GM12864 (cell line): ENCODE results near the gene LILRB1.
"Not testable (repeated sequence)": the region's sequence is repeated elsewhere in the genome, so short reads cannot be mapped to it uniquely, and the experiment has no call there.

Experiments used
- DNase-seq: peaks from one replicate; pipeline ENCODE4 v3.0.0-alpha.2; 2011; ENCODE audit warnings: low read depth
- H3K4me3 ChIP-seq: 2 replicates; pipeline ENCODE4 v1.5.1; 2011; ENCODE audit warnings: mild to moderate bottlenecking, low read depth, low read length, control low read depth
- CTCF ChIP-seq: IDR thresholded peaks from 2 replicates; pipeline ENCODE4 v1.5.1; 2011; ENCODE audit warnings: low read depth, mild to moderate bottlenecking, moderate library complexity, low read length, control low read depth, inconsistent platforms; ENCODE audit errors: missing control alignments

Gene LILRB1

GRCh38 chr19:54630782-54631181 lies 498 bp downstream of the LILRB1 start:
- DNase-seq: no peak
- no peak for TF ChIP-seq CTCF
- H3K4me3 ChIP-seq: no peak overlapping the region

GRCh38 chr19:54631489-54632337 lies 1.4 kb downstream of the LILRB1 start:
- H3K4me3 ChIP-seq, DNase-seq: not testable (repeated sequence)

GRCh38 chr19:54632517-54632916 lies 2.2 kb downstream of the LILRB1 start:
- not testable (repeated sequence) for DNase-seq, H3K4me3 ChIP-seq

GRCh38 chr19:54633401-54633800 lies 3.1 kb downstream of the LILRB1 start:
- no peak overlapping the region for H3K4me3 ChIP-seq
- no peak for TF ChIP-seq CTCF
- DNase-seq: no peak

- not testable (repeated sequence) for H3K4me3 ChIP-seq, DNase-seq
These were observed 5.8 kb downstream of the LILRB1 start for GRCh38 chr19:54636081-54636480.

- no peak for TF ChIP-seq CTCF
- H3K4me3 ChIP-seq: no peak overlapping the region
- DNase-seq: no peak
These were observed 8.4 kb downstream of the LILRB1 start for GRCh38 chr19:54638683-54639082.

- not testable (repeated sequence) for H3K4me3 ChIP-seq, DNase-seq
These were observed 12.7 kb downstream of the LILRB1 start for GRCh38 chr19:54642953-54643352.

GRCh38 chr19:54643583-54643982 lies 13.3 kb downstream of the LILRB1 start:
- not testable (repeated sequence) for DNase-seq

GRCh38 chr19:54644056-54644455 lies 13.8 kb downstream of the LILRB1 start:
- no peak for DNase-seq
- no peak for TF ChIP-seq CTCF
- H3K4me3 ChIP-seq: no peak overlapping the region

More at GRCh38 chr19:54643583-54643982, 13.3 kb downstream of the LILRB1 start:
- not testable (repeated sequence) for H3K4me3 ChIP-seq
